Fibroblast of lung (primary cell): Measurements from ENCODE around the gene CST5. TPM values are rescaled to one million over a fixed set of nuclear protein-coding genes. Genes with fewer than 3 reads are reported as not detected.
"Not testable (repeated sequence)": the region's sequence is repeated elsewhere in the genome, so short reads cannot be mapped to it uniquely, and the experiment has no call there.

Experiments used
- DNase-seq, 2 donors: peaks; one replicate each; pipeline versions ENCODE4 v3.0.0 to v3.0.0-alpha.2; 2010; ENCODE audit warnings: low read depth in 2 of 2
- H2AFZ ChIP-seq: 2 replicates; pipeline ENCODE4 v1.5.1; 2012; ENCODE audit warnings: low read length, control low read depth, inconsistent platforms
- H3K27ac ChIP-seq: 2 replicates; pipeline ENCODE4 v1.5.1; 2011; ENCODE audit warnings: low read length, control low read depth; ENCODE audit not compliant: insufficient read depth
- H3K27me3 ChIP-seq: 2 replicates; pipeline ENCODE4 v1.5.1; 2011; ENCODE audit warnings: mild to moderate bottlenecking, low read length; ENCODE audit not compliant: control insufficient read depth, insufficient read depth
- H3K36me3 ChIP-seq: 2 replicates; pipeline ENCODE4 v1.5.1; 2011; ENCODE audit warnings: low read length; ENCODE audit not compliant: control insufficient read depth, insufficient read depth
- H3K4me1 ChIP-seq: 2 replicates; pipeline ENCODE4 v1.5.1; 2011; ENCODE audit warnings: low read length; ENCODE audit not compliant: control insufficient read depth, insufficient read depth; ENCODE audit errors: extremely low read depth
- H3K4me2 ChIP-seq: 2 replicates; pipeline ENCODE4 v1.5.1; 2011; ENCODE audit warnings: low read length, control low read depth; ENCODE audit not compliant: insufficient read depth; ENCODE audit errors: extremely low read depth
- H3K4me3 ChIP-seq, 4 experiments: fragments of 200-600 bp in 1 of 4; sonication (generic) in 1 of 4; replicated peaks in 1 of 4; 2 replicates each; pipeline ENCODE4 v1.5.1; 2011 to 2016; ENCODE audit warnings: low read length in 4 of 4, low read depth in 3 of 4, mild to moderate bottlenecking in 3 of 4, control low read depth in 2 of 4, inconsistent platforms in 1 of 4, mixed read lengths in 1 of 4; ENCODE audit not compliant: insufficient read depth in 1 of 4; ENCODE audit errors: control extremely low read depth in 1 of 4
- H3K79me2 ChIP-seq: 2 replicates; pipeline ENCODE4 v1.5.1; 2012; ENCODE audit warnings: mild to moderate bottlenecking, low read length, inconsistent platforms; ENCODE audit not compliant: control insufficient read depth, insufficient read depth
- H3K9ac ChIP-seq: 2 replicates; pipeline ENCODE4 v1.5.1; 2011; ENCODE audit warnings: mild to moderate bottlenecking, low read length, control low read depth; ENCODE audit not compliant: insufficient read depth
- H3K9me3 ChIP-seq: 2 replicates; pipeline ENCODE4 v1.5.1; 2012; ENCODE audit warnings: low read depth, low read length; ENCODE audit not compliant: control insufficient read depth, insufficient read depth
- H4K20me1 ChIP-seq: 2 replicates; pipeline ENCODE4 v1.5.1; 2011; ENCODE audit warnings: low read length; ENCODE audit not compliant: control insufficient read depth, insufficient read depth; ENCODE audit errors: extremely low read depth
- EZH2 ChIP-seq: IDR thresholded peaks from 2 replicates; pipeline ENCODE4 v1.5.1; 2012; ENCODE audit warnings: low read length, control low read depth, mild to moderate bottlenecking; ENCODE audit errors: missing control alignments
- polyA plus RNA-seq, 2 donors: library from polyadenylated mRNA; depleted of rRNA in 1 of 2; stranded (reverse) in 1 of 2; unstranded in 1 of 2; fragments of >200 nt; gene quantifications; 2 replicates each; pipeline ENCODE4 v1.2.1, GENCODE V29; 2011 to 2012; ENCODE audit warnings: missing spikeins in 1 of 2
- total RNA-seq: library from RNA; depleted of rRNA; stranded (reverse); fragments of >200 nt; gene quantifications from 2 replicates; pipeline ENCODE4 v1.2.1, GENCODE V29; 2014
- TF ChIP-seq, protein P1 (sequence below), 2 donors: IDR thresholded peaks in 1 of 2; conservative IDR thresholded peaks in 1 of 2; 1 replicate in 1 of 2; 2 replicates in 1 of 2; pipeline ENCODE4 v1.5.1; 2011 to 2012; ENCODE audit warnings: low read length in 2 of 2, control low read depth in 1 of 2, inconsistent platforms in 1 of 2, low read depth in 1 of 2, mild to moderate bottlenecking in 1 of 2

Gene CST5
- total and polyA plus RNA-seq, 2 donors (not counting 1 experiment from before 2014, with no cell fraction given), result not detected

DNA sequence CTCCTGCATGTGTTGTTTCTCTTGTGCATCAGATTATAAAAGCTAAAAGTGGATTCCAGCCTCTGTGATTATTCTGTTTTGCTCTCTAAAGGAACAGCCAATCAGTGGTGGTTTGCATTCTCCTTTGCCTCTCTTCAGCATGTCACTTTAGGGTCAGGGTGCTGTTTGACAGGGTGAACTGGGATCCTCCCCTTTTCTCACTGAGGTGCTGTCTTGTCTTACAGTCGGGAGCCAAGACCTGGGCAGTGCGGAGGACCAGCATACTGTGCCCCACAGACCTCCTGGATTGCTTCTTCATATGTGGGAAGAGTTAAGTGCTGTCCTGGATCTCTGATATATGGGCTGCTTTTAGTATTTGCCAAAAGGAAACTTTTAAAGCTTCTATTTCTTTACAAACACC is 37.9 kb downstream of the CST5 start:
- no peak for DNase-seq
- no peak overlapping the region for H3K9ac ChIP-seq
- TF ChIP-seq, protein P1, sequence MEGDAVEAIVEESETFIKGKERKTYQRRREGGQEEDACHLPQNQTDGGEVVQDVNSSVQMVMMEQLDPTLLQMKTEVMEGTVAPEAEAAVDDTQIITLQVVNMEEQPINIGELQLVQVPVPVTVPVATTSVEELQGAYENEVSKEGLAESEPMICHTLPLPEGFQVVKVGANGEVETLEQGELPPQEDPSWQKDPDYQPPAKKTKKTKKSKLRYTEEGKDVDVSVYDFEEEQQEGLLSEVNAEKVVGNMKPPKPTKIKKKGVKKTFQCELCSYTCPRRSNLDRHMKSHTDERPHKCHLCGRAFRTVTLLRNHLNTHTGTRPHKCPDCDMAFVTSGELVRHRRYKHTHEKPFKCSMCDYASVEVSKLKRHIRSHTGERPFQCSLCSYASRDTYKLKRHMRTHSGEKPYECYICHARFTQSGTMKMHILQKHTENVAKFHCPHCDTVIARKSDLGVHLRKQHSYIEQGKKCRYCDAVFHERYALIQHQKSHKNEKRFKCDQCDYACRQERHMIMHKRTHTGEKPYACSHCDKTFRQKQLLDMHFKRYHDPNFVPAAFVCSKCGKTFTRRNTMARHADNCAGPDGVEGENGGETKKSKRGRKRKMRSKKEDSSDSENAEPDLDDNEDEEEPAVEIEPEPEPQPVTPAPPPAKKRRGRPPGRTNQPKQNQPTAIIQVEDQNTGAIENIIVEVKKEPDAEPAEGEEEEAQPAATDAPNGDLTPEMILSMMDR (conservative IDR thresholded peaks at IDR 0.05 in 1 of 2, IDR thresholded peaks at IDR 0.05 in 1 of 2; ENCODE audit: low read depth in 1 of 2, low read length in 2 of 2), result no peak
- TF ChIP-seq EZH2, result no peak
- no peak overlapping the region for H3K4me2 ChIP-seq
- H2AFZ ChIP-seq, result no peak overlapping the region
- H3K4me3 ChIP-seq, result no peak overlapping the region
- H3K36me3 ChIP-seq, result no peaks in the 10 kb centered on the region
- no peaks in the 10 kb centered on the region for H3K4me1 ChIP-seq
- no peaks in the 10 kb centered on the region for H3K9me3 ChIP-seq
- no peaks in the 10 kb centered on the region for H3K27me3 ChIP-seq
- no peaks in the 10 kb centered on the region for H3K79me2 ChIP-seq
- no peak overlapping the region for H3K27ac ChIP-seq
- H4K20me1 ChIP-seq, result no peaks in the 10 kb centered on the region

DNA sequence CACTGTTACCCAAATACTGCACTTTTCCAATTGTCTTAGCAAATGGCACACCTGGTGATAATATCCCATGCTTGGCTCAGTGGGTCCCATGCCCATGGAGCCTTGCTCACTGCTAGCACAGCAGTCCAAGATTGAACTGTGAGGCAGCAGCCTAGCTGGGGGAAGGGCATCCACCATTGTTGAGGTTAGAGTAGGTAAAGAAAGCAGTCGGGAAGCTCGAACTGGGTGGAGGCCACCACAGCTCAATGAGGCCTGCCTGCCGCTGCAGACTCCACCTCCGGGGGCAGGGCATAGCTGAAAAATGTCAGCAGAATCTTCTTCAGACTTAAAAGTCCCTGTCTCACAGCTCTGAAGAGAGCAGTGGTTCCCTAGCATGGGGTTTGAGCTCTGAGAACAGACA is 43.8 kb downstream of the CST5 start:
- no peak overlapping the region for H2AFZ ChIP-seq
- no peaks in the 10 kb centered on the region for H3K36me3 ChIP-seq
- TF ChIP-seq, protein P1 (conservative IDR thresholded peaks at IDR 0.05 in 1 of 2, IDR thresholded peaks at IDR 0.05 in 1 of 2; ENCODE audit: low read depth in 1 of 2, low read length in 2 of 2), result no peak
- TF ChIP-seq EZH2, result no peak
- H3K27ac ChIP-seq, result no peak overlapping the region
- no peaks in the 10 kb centered on the region for H3K27me3 ChIP-seq
- no peaks in the 10 kb centered on the region for H3K4me1 ChIP-seq
- H3K9ac ChIP-seq, result no peak overlapping the region
- no peaks in the 10 kb centered on the region for H3K9me3 ChIP-seq
- DNase-seq, result no peak
- no peak overlapping the region for H3K4me2 ChIP-seq
- H4K20me1 ChIP-seq, result no peaks in the 10 kb centered on the region
- H3K4me3 ChIP-seq, result no peak overlapping the region
- H3K79me2 ChIP-seq, result no peaks in the 10 kb centered on the region

DNA sequence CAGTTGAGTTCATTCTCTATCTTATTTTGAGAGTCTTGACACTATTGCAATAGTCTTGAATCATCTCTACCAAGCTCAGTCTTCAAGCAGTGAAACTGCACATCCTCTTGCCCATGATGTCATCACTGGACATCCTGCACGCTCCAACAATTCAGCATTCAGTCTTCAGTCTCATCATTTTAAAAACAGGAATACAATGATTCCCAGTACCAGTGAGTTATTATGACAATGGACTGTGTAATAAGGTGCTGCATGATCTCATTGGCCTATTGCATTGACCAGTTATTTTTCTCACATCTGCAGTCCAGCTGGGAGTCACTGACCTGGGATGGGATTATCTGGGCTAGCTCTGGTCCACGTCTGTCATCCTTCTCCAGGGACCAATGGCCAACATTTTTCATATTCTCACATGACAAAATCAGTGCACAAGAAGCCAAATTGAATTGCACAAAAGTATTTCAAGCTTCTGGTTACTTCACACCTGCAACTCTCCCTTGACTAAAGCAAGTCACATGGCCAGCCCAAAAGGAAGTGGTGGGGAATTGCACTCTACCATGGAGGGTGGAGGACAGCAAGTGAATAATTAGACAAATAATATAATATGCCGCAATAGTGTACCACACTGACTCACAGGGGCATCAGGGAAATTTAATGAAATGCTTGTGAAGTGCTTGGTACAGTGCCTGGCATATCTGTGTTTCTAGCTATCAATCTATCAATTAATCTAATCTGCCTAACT is 46.6 kb downstream of the CST5 start:
- no peak for TF ChIP-seq EZH2
- TF ChIP-seq, protein P1 (conservative IDR thresholded peaks at IDR 0.05 in 1 of 2, IDR thresholded peaks at IDR 0.05 in 1 of 2; ENCODE audit: low read depth in 1 of 2, low read length in 2 of 2), result no peak
- Histone ChIP-seq H3K27me3 (no peaks in the 10 kb centered on the region), H3K4me3 (no peak overlapping the region), H3K79me2 (no peaks in the 10 kb centered on the region), H3K4me2 (no peak overlapping the region), H4K20me1 (no peaks in the 10 kb centered on the region), H3K4me1 (no peaks in the 10 kb centered on the region), H3K36me3 (no peaks in the 10 kb centered on the region), H3K9ac (no peak overlapping the region), H3K9me3 (no peaks in the 10 kb centered on the region), H3K27ac (no peak overlapping the region), H2AFZ (no peak overlapping the region)
- no peak for DNase-seq

DNA sequence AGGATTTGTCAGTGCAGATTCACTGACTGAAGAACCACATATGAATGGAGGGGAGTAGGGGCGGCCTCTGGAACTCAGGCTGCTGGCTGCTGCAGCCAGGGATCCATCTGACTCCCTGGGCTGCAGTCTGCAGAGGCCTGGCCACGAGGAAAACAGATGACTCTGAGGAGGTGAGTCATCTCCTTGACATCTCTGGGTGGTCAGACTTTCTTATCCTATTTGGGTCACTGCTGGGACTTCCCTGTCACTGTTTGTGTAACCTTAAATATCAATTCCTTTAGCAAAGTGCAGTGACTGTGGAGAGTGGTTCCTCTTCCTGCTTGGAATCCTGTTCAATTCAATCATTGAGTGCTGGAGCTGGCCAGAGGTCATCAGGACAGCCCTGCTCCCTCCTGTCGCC is 47.6 kb downstream of the CST5 start:
- H3K79me2 ChIP-seq, H3K27ac ChIP-seq, H3K36me3 ChIP-seq, H3K27me3 ChIP-seq, H3K9me3 ChIP-seq, H2AFZ ChIP-seq, H3K4me3 ChIP-seq, DNase-seq, H3K9ac ChIP-seq, H3K4me1 ChIP-seq, H3K4me2 ChIP-seq, H4K20me1 ChIP-seq: not testable (repeated sequence)
